GM19023 (cell line): ENCODE data around the gene MCF2L.

Experiments used
- ATAC-seq: cut with Tn5 transposase; IDR thresholded peaks from one replicate; pipeline ENCODE4 v1.9.1; 2021; ENCODE audit warnings: mild to moderate bottlenecking, moderate library complexity; ENCODE audit not compliant: unreplicated experiment

MCF2L gene

GRCh38 chr13:112942689-112943308 lies 26.2 kb upstream of the MCF2L start:
- ATAC-seq: peak; percentile 95

- peak; percentile 44 for ATAC-seq
Observed at GRCh38 chr13:112943309-112944125, 25.5 kb upstream of the MCF2L start.

GRCh38 chr13:112947796-112948195 lies 21.2 kb upstream of the MCF2L start:
- ATAC-seq: no peak

- no peak for ATAC-seq
Observed at GRCh38 chr13:112951674-112952371, 17.2 kb upstream of the MCF2L start.

- ATAC-seq: no peak
Observed at GRCh38 chr13:112952759-112953551, 16.1 kb upstream of the MCF2L start.

GRCh38 chr13:112953591-112954487 lies 15.2 kb upstream of the MCF2L start:
- ATAC-seq: no peak

GRCh38 chr13:112954488-112955270 lies 14.3 kb upstream of the MCF2L start:
- no peak for ATAC-seq

- ATAC-seq: no peak
Observed at GRCh38 chr13:112955271-112955937, 13.6 kb upstream of the MCF2L start.

GRCh38 chr13:112955956-112956355 lies 13.1 kb upstream of the MCF2L start:
- ATAC-seq: no peak

- ATAC-seq: no peak
Observed at GRCh38 chr13:112956571-112957294, 12.3 kb upstream of the MCF2L start.

- ATAC-seq: no peak
Observed at GRCh38 chr13:112957295-112957677, 11.7 kb upstream of the MCF2L start.

GRCh38 chr13:112958127-112958989 lies 10.7 kb upstream of the MCF2L start:
- no peak for ATAC-seq

GRCh38 chr13:112959206-112959605 lies 9.8 kb upstream of the MCF2L start:
- ATAC-seq: no peak

- no peak for ATAC-seq
Observed at GRCh38 chr13:112959701-112960542, 9.1 kb upstream of the MCF2L start.

- ATAC-seq: no peak
Observed at GRCh38 chr13:112960706-112961105, 8.3 kb upstream of the MCF2L start.
